HCT116 (cell line): ENCODE data around the gene SETX. TPM values are rescaled to one million over a fixed set of nuclear protein-coding genes. Genes with fewer than 3 reads are reported as not detected.

ENCODE experiments used
- ATAC-seq: fragments of 200-7000 bp; cut with Tn5 transposase; 2 replicates; pipeline ENCODE4 v1.9.1; 2020; ENCODE audit warnings: mild to moderate bottlenecking, moderate library complexity
- BruUV-seq: library from RNA; stranded (reverse); fragments of 400-500 nt; replicated peaks from 2 replicates; lab custom pipeline; 2021; lab: Mats Ljungman, UMichigan
- CTCF ChIA-PET: fragments of 300-600 bp; sonication (Branson Sonifier 250); formaldehyde crosslinking; loops from one replicate; lab custom pipeline; 2021; ENCODE audit warnings: antibody characterized with exemption; lab: Charles Lee
- POLR2A ChIA-PET: fragments of 300-600, 350-600 bp; sonication (Branson Sonifier 250); formaldehyde crosslinking; loops from one replicate; lab custom pipeline; 2021; ENCODE audit warnings: antibody characterized with exemption; lab: Charles Lee
- RAD21 ChIA-PET, 2 experiments: fragments of 300-600 bp; sonication (Branson Sonifier 250); formaldehyde crosslinking; loops; one replicate each; lab custom pipeline; 2023; ENCODE audit warnings: low total read pairs in 2 of 2; ENCODE audit not compliant: uncharacterized antibody in 2 of 2, unreplicated experiment in 2 of 2, low non-redundant PET in 1 of 2; lab: Charles Lee
- DNase-seq: peaks from one replicate; pipeline ENCODE4 v3.0.0-alpha.2; 2010; ENCODE audit warnings: low read depth, low spot score
- H2AFZ ChIP-seq: fragments of 200-600 bp; shearing (Covaris generic), sonication (generic); 2 replicates; pipeline ENCODE4 v1.6.1; 2017; ENCODE audit warnings: low read depth, mixed run types, mixed read lengths, antibody characterized with exemption, low read length; ENCODE audit not compliant: poor library complexity, severe bottlenecking
- H3K27ac ChIP-seq: 2 replicates; pipeline ENCODE4 v1.5.1; 2012; ENCODE audit warnings: low read depth, low read length
- H3K27me3 ChIP-seq: fragments of 200-600 bp; sonication (generic); 2 replicates; pipeline ENCODE4 v1.6.1; 2016; ENCODE audit warnings: mixed run types, low read length, mixed read lengths; ENCODE audit not compliant: insufficient read depth
- H3K36me3 ChIP-seq, 2 experiments: fragments of 200-500 bp in 1 of 2; fragments of 200-600 bp in 1 of 2; sonication (Bioruptor generic) in 1 of 2; sonication (generic) in 1 of 2; 2 replicates each; pipeline versions ENCODE4 v1.5.1 to v1.6.1; 2014 to 2016; ENCODE audit warnings: low read length in 2 of 2, inconsistent platforms in 1 of 2, mixed read lengths in 1 of 2, mixed run types in 1 of 2; ENCODE audit not compliant: insufficient read depth in 2 of 2, control insufficient read depth in 1 of 2
- H3K4me1 ChIP-seq, 2 experiments: fragments of 200-600 bp in 1 of 2; sonication (generic) in 1 of 2; 2 replicates each; pipeline versions ENCODE4 v1.5.1 to v1.6.1; 2012 to 2017; ENCODE audit warnings: low read length in 2 of 2, inconsistent platforms in 1 of 2, mild to moderate bottlenecking in 1 of 2, mixed read lengths in 1 of 2, mixed run types in 1 of 2, moderate library complexity in 1 of 2; ENCODE audit not compliant: insufficient read depth in 2 of 2, control insufficient read depth in 1 of 2
- H3K4me2 ChIP-seq: fragments of 200-600 bp; sonication (generic); 2 replicates; pipeline ENCODE4 v1.6.1; 2017; ENCODE audit warnings: mixed run types, low read length, mixed read lengths
- H3K4me3 ChIP-seq, 2 experiments: fragments of 200-600 bp in 1 of 2; sonication (generic) in 1 of 2; replicated peaks in 1 of 2; 2 replicates each; pipeline ENCODE4 v1.5.1; 2011 to 2016; ENCODE audit warnings: low read length in 2 of 2, control low read depth in 1 of 2, low read depth in 1 of 2, mild to moderate bottlenecking in 1 of 2, mixed read lengths in 1 of 2, mixed run types in 1 of 2
- H3K79me2 ChIP-seq: fragments of 200-600 bp; sonication (generic); 2 replicates; pipeline ENCODE4 v1.6.1; 2017; ENCODE audit warnings: mild to moderate bottlenecking, mixed run types, low read length, moderate library complexity, mixed read lengths; ENCODE audit not compliant: insufficient read depth
- H3K9ac ChIP-seq: fragments of 200-600 bp; sonication (generic); 2 replicates; pipeline ENCODE4 v1.6.1; 2016; ENCODE audit warnings: low read length, mixed read lengths
- H3K9me2 ChIP-seq: fragments of 200-600 bp; sonication (generic), shearing (Covaris generic); 2 replicates; pipeline ENCODE4 v1.6.1; 2017; ENCODE audit warnings: mixed run types, mild to moderate bottlenecking, moderate library complexity; ENCODE audit not compliant: insufficient read depth
- H3K9me3 ChIP-seq, 2 experiments: fragments of 200-500 bp in 1 of 2; fragments of 200-600 bp in 1 of 2; sonication (Bioruptor generic) in 1 of 2; sonication (generic) in 1 of 2; 2 replicates each; pipeline ENCODE4 v1.6.1; 2014 to 2017; ENCODE audit warnings: low read length in 2 of 2, mixed read lengths in 2 of 2, inconsistent platforms in 1 of 2, low read depth in 1 of 2, mild to moderate bottlenecking in 1 of 2, mixed run types in 1 of 2, moderate library complexity in 1 of 2; ENCODE audit not compliant: control insufficient read depth in 1 of 2, insufficient read depth in 1 of 2
- H4K20me1 ChIP-seq: fragments of 200-600 bp; sonication (generic), shearing (Covaris generic); 2 replicates; pipeline ENCODE4 v1.6.1; 2017; ENCODE audit warnings: mixed run types, mild to moderate bottlenecking, moderate library complexity; ENCODE audit not compliant: insufficient read depth
- CBX3 ChIP-seq: IDR thresholded peaks from 2 replicates; pipeline ENCODE4 v1.6.1; 2012; ENCODE audit warnings: low read depth
- CEBPB ChIP-seq: IDR thresholded peaks from 2 replicates; pipeline ENCODE4 v1.6.1; 2012; ENCODE audit warnings: low read depth
- EGR1 ChIP-seq: IDR thresholded peaks from 2 replicates; pipeline ENCODE4 v1.6.1; 2012; ENCODE audit warnings: low read depth
- EZH2phosphoT487 ChIP-seq: fragments of 200-600 bp; IDR thresholded peaks from 2 replicates; pipeline ENCODE4 v1.6.1; 2018; ENCODE audit warnings: antibody characterized with exemption, borderline replicate concordance
- JUND ChIP-seq: IDR thresholded peaks from 2 replicates; pipeline ENCODE4 v1.6.1; 2012
- POLR2A ChIP-seq: IDR thresholded peaks from 2 replicates; pipeline ENCODE4 v1.7.0; 2011; ENCODE audit warnings: borderline replicate concordance; ENCODE audit not compliant: insufficient read depth, insufficient read length; ENCODE audit errors: extremely low read depth
- POLR2AphosphoS5 ChIP-seq: IDR thresholded peaks from 2 replicates; pipeline ENCODE4 v1.6.1; 2011; ENCODE audit warnings: mild to moderate bottlenecking, low read depth, low read length, moderate library complexity
- RAD21 ChIP-seq: IDR thresholded peaks from 2 replicates; pipeline ENCODE4 v1.6.1; 2012; ENCODE audit warnings: low read depth, mild to moderate bottlenecking
- SIN3A ChIP-seq: IDR thresholded peaks from 2 replicates; pipeline ENCODE4 v1.6.1; 2012; ENCODE audit warnings: low read depth
- SRF ChIP-seq: IDR thresholded peaks from 2 replicates; pipeline ENCODE4 v1.6.1; 2012; ENCODE audit warnings: low read depth
- ZFX ChIP-seq: fragments of 450-650 bp; IDR thresholded peaks from 2 replicates; pipeline ENCODE4 v1.6.1; 2017
- intact Hi-C: fragments of 100-400 bp; cut with micrococcal nuclease; formaldehyde crosslinking; loops from 2 replicates; pipeline ENCODE4 v1.10.0; 2022
- total RNA-seq: library from RNA; stranded (reverse); gene quantifications from one replicate; pipeline ENCODE4 v1.2.1, GENCODE V29; 2021; ENCODE audit not compliant: unreplicated experiment
- TF ChIP-seq, protein P1 (sequence below), 3 experiments: fragments of 200-600 bp in 1 of 3; sonication (generic) in 1 of 3; IDR thresholded peaks in 2 of 3; conservative IDR thresholded peaks in 1 of 3; 2 replicates each; pipeline ENCODE4 v1.5.1; 2012 to 2017; ENCODE audit warnings: low read depth in 2 of 3, low read length in 2 of 3, antibody characterized with exemption in 1 of 3, borderline replicate concordance in 1 of 3, control low read depth in 1 of 3, mild to moderate bottlenecking in 1 of 3, mixed read lengths in 1 of 3, mixed run types in 1 of 3, moderate library complexity in 1 of 3; ENCODE audit not compliant: insufficient read depth in 1 of 3
- TF ChIP-seq, protein P2 (sequence below): IDR thresholded peaks from 2 replicates; pipeline ENCODE4 v1.6.1; 2011; ENCODE audit warnings: mild to moderate bottlenecking, low read length, moderate library complexity; ENCODE audit not compliant: insufficient replicate concordance; ENCODE audit errors: extremely low read depth

SETX gene
- total RNA-seq, 1 experiment from 2014 or later = 38.5 TPM

DNA sequence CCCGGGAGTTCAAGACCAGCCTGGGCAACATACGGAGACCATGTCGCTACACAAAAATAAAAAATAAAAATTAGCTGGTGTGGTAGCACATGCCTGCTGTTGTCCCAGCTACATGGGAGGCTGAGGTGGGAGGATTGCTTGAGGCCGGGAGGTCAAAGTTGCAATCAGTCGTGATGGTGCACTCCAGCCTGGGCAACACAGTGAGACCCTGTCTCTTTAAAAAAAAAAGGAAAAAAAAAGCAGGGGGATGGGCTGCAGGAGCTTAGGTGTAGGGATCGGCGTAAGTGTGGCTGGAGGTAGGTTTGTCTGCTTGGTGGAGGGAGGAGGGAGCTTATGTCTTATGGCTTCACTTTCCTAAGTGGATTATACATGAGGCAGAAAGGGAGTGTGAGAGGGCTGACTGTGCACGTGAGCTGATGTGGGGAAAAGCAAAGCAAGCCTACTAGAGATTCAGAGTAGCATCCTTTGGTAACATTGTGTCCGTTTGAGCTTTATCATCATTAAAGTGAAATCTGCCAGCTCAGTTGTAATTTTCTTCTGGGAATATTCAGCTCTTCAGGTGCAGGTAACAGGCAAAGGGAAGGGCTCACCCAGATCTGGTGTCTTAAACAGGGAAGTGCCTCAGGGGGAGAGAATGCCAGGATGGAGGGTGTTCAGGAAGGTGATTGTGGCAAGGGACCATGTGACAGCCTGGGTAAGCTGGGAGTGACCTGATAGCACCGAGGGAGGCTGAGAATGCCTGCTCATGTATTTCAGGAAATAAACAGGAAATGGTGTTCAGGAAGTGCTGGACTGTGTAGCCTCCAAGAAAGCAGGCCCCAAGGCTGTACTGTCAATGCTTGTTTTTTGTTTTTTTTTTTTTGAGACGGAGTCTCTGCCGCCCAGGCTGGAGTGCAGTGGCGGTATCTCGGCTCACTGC, 17.6 kb upstream of the SETX start:
- H3K27ac ChIP-seq = no peak overlapping the region
- H3K27me3 ChIP-seq = no peaks in the 10 kb centered on the region
- no peak for TF ChIP-seq ZFX
- TF ChIP-seq, protein P1, sequence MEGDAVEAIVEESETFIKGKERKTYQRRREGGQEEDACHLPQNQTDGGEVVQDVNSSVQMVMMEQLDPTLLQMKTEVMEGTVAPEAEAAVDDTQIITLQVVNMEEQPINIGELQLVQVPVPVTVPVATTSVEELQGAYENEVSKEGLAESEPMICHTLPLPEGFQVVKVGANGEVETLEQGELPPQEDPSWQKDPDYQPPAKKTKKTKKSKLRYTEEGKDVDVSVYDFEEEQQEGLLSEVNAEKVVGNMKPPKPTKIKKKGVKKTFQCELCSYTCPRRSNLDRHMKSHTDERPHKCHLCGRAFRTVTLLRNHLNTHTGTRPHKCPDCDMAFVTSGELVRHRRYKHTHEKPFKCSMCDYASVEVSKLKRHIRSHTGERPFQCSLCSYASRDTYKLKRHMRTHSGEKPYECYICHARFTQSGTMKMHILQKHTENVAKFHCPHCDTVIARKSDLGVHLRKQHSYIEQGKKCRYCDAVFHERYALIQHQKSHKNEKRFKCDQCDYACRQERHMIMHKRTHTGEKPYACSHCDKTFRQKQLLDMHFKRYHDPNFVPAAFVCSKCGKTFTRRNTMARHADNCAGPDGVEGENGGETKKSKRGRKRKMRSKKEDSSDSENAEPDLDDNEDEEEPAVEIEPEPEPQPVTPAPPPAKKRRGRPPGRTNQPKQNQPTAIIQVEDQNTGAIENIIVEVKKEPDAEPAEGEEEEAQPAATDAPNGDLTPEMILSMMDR (IDR thresholded peaks at IDR 0.05 in 2 of 3, conservative IDR thresholded peaks at IDR 0.05 in 1 of 3; ENCODE audit: borderline replicate concordance in 1 of 3, insufficient read depth in 1 of 3, low read depth in 2 of 3, low read length in 2 of 3) = no peak
- TF ChIP-seq CBX3 = no peak
- TF ChIP-seq CEBPB = no peak
- TF ChIP-seq, protein P2, sequence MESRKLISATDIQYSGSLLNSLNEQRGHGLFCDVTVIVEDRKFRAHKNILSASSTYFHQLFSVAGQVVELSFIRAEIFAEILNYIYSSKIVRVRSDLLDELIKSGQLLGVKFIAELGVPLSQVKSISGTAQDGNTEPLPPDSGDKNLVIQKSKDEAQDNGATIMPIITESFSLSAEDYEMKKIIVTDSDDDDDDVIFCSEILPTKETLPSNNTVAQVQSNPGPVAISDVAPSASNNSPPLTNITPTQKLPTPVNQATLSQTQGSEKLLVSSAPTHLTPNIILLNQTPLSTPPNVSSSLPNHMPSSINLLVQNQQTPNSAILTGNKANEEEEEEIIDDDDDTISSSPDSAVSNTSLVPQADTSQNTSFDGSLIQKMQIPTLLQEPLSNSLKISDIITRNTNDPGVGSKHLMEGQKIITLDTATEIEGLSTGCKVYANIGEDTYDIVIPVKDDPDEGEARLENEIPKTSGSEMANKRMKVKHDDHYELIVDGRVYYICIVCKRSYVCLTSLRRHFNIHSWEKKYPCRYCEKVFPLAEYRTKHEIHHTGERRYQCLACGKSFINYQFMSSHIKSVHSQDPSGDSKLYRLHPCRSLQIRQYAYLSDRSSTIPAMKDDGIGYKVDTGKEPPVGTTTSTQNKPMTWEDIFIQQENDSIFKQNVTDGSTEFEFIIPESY = no peak
- TF ChIP-seq EZH2phosphoT487 = no peak
- no peak for TF ChIP-seq SIN3A
- no peak for TF ChIP-seq JUND
- no peak for TF ChIP-seq SRF
- no peak for TF ChIP-seq RAD21
- TF ChIP-seq EGR1 = no peak
- no peak for TF ChIP-seq POLR2A
- TF ChIP-seq POLR2AphosphoS5 = no peak
- intact Hi-C loops = no loop called here
- H4K20me1 ChIP-seq = no peaks in the 10 kb centered on the region
- DNase-seq = no peak
- RAD21 ChIA-PET = no interaction called here
- H3K79me2 ChIP-seq = no peaks in the 10 kb centered on the region
- H3K4me1 ChIP-seq = 0 out of 4 replicates have a peak, but pooled peaks cover 0 to 2% of the 10 kb centered on the region in 2 experiments
- no peak overlapping the region for H3K9ac ChIP-seq
- peak; percentile 49 for ATAC-seq
- CTCF ChIA-PET = interaction anchor here (0.6 kb wide), 1 partner anchor 24 kb away, joined by 3 read pairs; no protein-coding TSS in a partner anchor
- H3K4me3 ChIP-seq = no peak overlapping the region
- H3K4me2 ChIP-seq = no peak overlapping the region
- no TSS peak for BruUV-seq
- no peak overlapping the region for H2AFZ ChIP-seq
- no peaks in the 10 kb centered on the region for H3K9me2 ChIP-seq
- POLR2A ChIA-PET = no interaction called here
- peaks cover 7 to 11% of the 10 kb centered on the region in 2 experiments; a peak in 3 of 4 replicates for H3K36me3 ChIP-seq
- H3K9me3 ChIP-seq = no peaks in the 10 kb centered on the region
